ENCODE results near the gene OR2F1. TPM values are rescaled to one million over a fixed set of nuclear protein-coding genes. Genes with fewer than 3 reads are reported as not detected.

The OR2F1 gene
- total RNA-seq, 1 experiment from 2014 or later = not detected

- TF ChIP-seq ZFX (IDR thresholded peaks at IDR 0.05) (no peak), YY1 (IDR thresholded peaks at IDR 0.05; ENCODE audit: extremely low read depth, insufficient replicate concordance, low read depth, low read length) (no peak), EZH2phosphoT487 (IDR thresholded peaks at IDR 0.05; ENCODE audit: borderline replicate concordance) (no peak), SRF (IDR thresholded peaks at IDR 0.05; ENCODE audit: low read depth) (no peak), SP1 (IDR thresholded peaks at IDR 0.05; ENCODE audit: low read depth) (no peak), FOSL1 (IDR thresholded peaks at IDR 0.05; ENCODE audit: low read depth) (no peak), EZH2 (IDR thresholded peaks at IDR 0.05) (no peak), CEBPB (IDR thresholded peaks at IDR 0.05; ENCODE audit: low read depth) (no peak), POLR2AphosphoS5 (IDR thresholded peaks at IDR 0.05; ENCODE audit: low read depth, low read length) (no peak), POLR2A (IDR thresholded peaks at IDR 0.05; ENCODE audit: borderline replicate concordance, extremely low read depth, insufficient read depth, insufficient read length) (no peak), EGR1 (IDR thresholded peaks at IDR 0.05; ENCODE audit: low read depth) (no peak), MAX (IDR thresholded peaks at IDR 0.05) (no peak), ATF3 (IDR thresholded peaks at IDR 0.05) (no peak), JUND (IDR thresholded peaks at IDR 0.05) (no peak), ELF1 (IDR thresholded peaks at IDR 0.05; ENCODE audit: borderline replicate concordance, low read depth) (no peak), CBX3 (IDR thresholded peaks at IDR 0.05; ENCODE audit: low read depth) (no peak), CTCF (IDR thresholded peaks at IDR 0.05 in 2 of 3, conservative IDR thresholded peaks at IDR 0.05 in 1 of 3; ENCODE audit: borderline replicate concordance in 1 of 3, insufficient read depth in 1 of 3, low read depth in 2 of 3, low read length in 2 of 3) (no peak), ZNF274 (IDR thresholded peaks at IDR 0.05; ENCODE audit: low read depth, low read length) (no peak), TCF7L2 (IDR thresholded peaks at IDR 0.05; ENCODE audit: borderline replicate concordance, extremely low read depth, insufficient read depth, insufficient read length) (no peak)
- TF ChIP-seq, protein P1, sequence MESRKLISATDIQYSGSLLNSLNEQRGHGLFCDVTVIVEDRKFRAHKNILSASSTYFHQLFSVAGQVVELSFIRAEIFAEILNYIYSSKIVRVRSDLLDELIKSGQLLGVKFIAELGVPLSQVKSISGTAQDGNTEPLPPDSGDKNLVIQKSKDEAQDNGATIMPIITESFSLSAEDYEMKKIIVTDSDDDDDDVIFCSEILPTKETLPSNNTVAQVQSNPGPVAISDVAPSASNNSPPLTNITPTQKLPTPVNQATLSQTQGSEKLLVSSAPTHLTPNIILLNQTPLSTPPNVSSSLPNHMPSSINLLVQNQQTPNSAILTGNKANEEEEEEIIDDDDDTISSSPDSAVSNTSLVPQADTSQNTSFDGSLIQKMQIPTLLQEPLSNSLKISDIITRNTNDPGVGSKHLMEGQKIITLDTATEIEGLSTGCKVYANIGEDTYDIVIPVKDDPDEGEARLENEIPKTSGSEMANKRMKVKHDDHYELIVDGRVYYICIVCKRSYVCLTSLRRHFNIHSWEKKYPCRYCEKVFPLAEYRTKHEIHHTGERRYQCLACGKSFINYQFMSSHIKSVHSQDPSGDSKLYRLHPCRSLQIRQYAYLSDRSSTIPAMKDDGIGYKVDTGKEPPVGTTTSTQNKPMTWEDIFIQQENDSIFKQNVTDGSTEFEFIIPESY (IDR thresholded peaks at IDR 0.05; ENCODE audit: extremely low read depth, insufficient replicate concordance, low read length) = no peak
- intact Hi-C loops (cut with micrococcal nuclease) = loop anchor here (5.0 kb wide), 1 partner anchor 38 kb away; no protein-coding TSS in a partner anchor
- Histone ChIP-seq H3K36me3 (ENCODE audit: control insufficient read depth in 1 of 2, insufficient read depth in 2 of 2, low read length in 2 of 2) (no peaks in the 10 kb centered on the region), H3K9me3 (ENCODE audit: control insufficient read depth in 1 of 2, insufficient read depth in 1 of 2, low read depth in 1 of 2, low read length in 2 of 2) (no peaks in the 10 kb centered on the region), H3K4me1 (ENCODE audit: control insufficient read depth in 1 of 2, insufficient read depth in 2 of 2, low read length in 2 of 2) (no peaks in the 10 kb centered on the region), H3K27me3 (ENCODE audit: insufficient read depth, low read length) (no peaks in the 10 kb centered on the region), H4K20me1 (ENCODE audit: insufficient read depth) (no peaks in the 10 kb centered on the region), H3K4me3 (replicated peaks in 1 of 2; ENCODE audit: low read depth in 1 of 2, low read length in 2 of 2) (no peak overlapping the region), H3K4me2 (ENCODE audit: low read length) (no peak overlapping the region), H2AFZ (ENCODE audit: low read depth, low read length, poor library complexity, severe bottlenecking) (no peak overlapping the region), H3K9ac (ENCODE audit: low read length) (no peak overlapping the region), H3K27ac (ENCODE audit: low read depth, low read length) (no peak overlapping the region), H3K79me2 (ENCODE audit: insufficient read depth, low read length) (no peaks in the 10 kb centered on the region), H3K9me2 (ENCODE audit: insufficient read depth) (no peaks in the 10 kb centered on the region; the same call in 1 of the 2 replicates)
- DNase-seq (ENCODE audit: low read depth, low spot score) (no peak), ATAC-seq (no peak)
- no TSS peak for BruUV-seq (replicated peaks)
- CTCF ChIA-PET = no interaction called here
- POLR2A ChIA-PET = no interaction called here
- RAD21 ChIA-PET (ENCODE audit: low non-redundant PET in 1 of 2, low total read pairs in 2 of 2, uncharacterized antibody in 2 of 2, unreplicated experiment in 2 of 2) = no interaction called here
These were observed 39.3 kb downstream of the OR2F1 start for GRCh38 chr7:143993924-143994323.
